ENCODE results near the gene PTMS. TPM values are rescaled to one million over a fixed set of nuclear protein-coding genes. Genes with fewer than 3 reads are reported as not detected.

PTMS gene
- total and polyA plus RNA-seq, 2 experiments from 2014 or later: 111 to 238 TPM

GRCh38 chr12:6782850-6783566, 16.8 kb downstream of the PTMS start:
- peaks cover 7% of the 10 kb centered on the region for H3K27me3 ChIP-seq (ENCODE audit: insufficient read depth)
- H3K9me2 ChIP-seq (ENCODE audit: insufficient read depth): no peaks in the 10 kb centered on the region
- no peak overlapping the region for H3K4me2 ChIP-seq
- H3K27ac ChIP-seq (ENCODE audit: low read depth): no peak overlapping the region
- Mint-ChIP-seq H3K27ac (no peak overlapping the region), H3K9me3 (no peaks in the 10 kb centered on the region), H3K4me3 (no peak overlapping the region), H3K36me3 (ENCODE audit: low read depth) (no peaks in the 10 kb centered on the region), H3K4me1 (peaks cover 27% of the 10 kb centered on the region), H3K27me3 (ENCODE audit: insufficient read depth, low read depth, poor library complexity) (peaks cover 19% of the 10 kb centered on the region)
- no peak overlapping the region for H3K4me3 ChIP-seq
- no peak for ATAC-seq
- H3K79me2 ChIP-seq (replicated peaks; ENCODE audit: insufficient read depth): no peaks in the 10 kb centered on the region
- no peak overlapping the region for H2AFZ ChIP-seq
- H3K4me1 ChIP-seq (ENCODE audit: insufficient read depth): peaks cover 15% of the 10 kb centered on the region
- no peaks in the 10 kb centered on the region for H4K20me1 ChIP-seq (replicated peaks; ENCODE audit: insufficient read depth)
- no peak for DNase-seq (ENCODE audit: low spot score)
- 0 out of 2 replicates have a peak, but pooled peaks cover 5% of the 10 kb centered on the region for H3F3A ChIP-seq (replicated peaks; ENCODE audit: low read depth)
- TF ChIP-seq ZNF114 (CRISPR knock-in tag; IDR thresholded peaks at IDR 0.05): no peak
- no peak for TF ChIP-seq ZNF331 (CRISPR knock-in tag; IDR thresholded peaks at IDR 0.05; ENCODE audit: low read depth)
- TF ChIP-seq NANOG (IDR thresholded peaks at IDR 0.05; ENCODE audit: borderline replicate concordance): no peak
- TF ChIP-seq JUNB (IDR thresholded peaks at IDR 0.05; ENCODE audit: unreplicated experiment): no peak
- TF ChIP-seq CTCF (conservative IDR thresholded peaks at IDR 0.05; ENCODE audit: low read depth in 2 of 2): no peak
- TF ChIP-seq REST (IDR thresholded peaks at IDR 0.05; ENCODE audit: unreplicated experiment): no peak
- no peak for TF ChIP-seq CREB1 (CRISPR knock-in tag; IDR thresholded peaks at IDR 0.05; ENCODE audit: low read depth)
- TF ChIP-seq EZH2phosphoT487 (IDR thresholded peaks at IDR 0.05; ENCODE audit: unreplicated experiment): no peak
- H3K36me3 ChIP-seq (ENCODE audit: insufficient read depth): no peaks in the 10 kb centered on the region

DNA sequence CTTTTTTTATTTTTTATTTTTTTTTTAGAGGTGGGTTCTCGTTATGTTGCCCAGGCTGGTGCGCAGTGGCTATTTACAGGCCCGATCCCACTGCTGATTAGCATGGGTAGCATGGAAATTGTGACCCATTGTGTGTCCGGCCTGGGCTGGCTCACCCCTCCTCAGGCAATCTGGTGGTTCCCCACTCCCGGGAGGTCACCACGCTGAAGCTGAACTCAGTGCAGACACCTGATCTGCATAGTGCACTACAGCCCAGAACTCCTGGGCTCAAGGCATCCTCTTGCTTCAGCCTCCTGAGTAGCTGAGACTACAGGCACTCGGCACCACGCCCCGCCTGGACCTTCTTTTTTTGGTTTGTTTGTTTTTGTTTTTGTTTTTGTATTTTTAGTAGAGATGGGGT, 17.7 kb downstream of the PTMS start:
- Histone ChIP-seq H3F3A (replicated peaks; ENCODE audit: low read depth) (no peaks in the 10 kb centered on the region), H3K9me2 (ENCODE audit: insufficient read depth) (no peaks in the 10 kb centered on the region), H3K27me3 (ENCODE audit: insufficient read depth) (no peaks in the 10 kb centered on the region), H3K4me1 (ENCODE audit: insufficient read depth) (peaks cover 15% of the 10 kb centered on the region), H3K36me3 (ENCODE audit: insufficient read depth) (no peaks in the 10 kb centered on the region), H2AFZ (0 out of 2 replicates have a peak overlapping the region, but pooled peaks have one; percentile 47), H3K27ac (ENCODE audit: low read depth) (no peak overlapping the region), H4K20me1 (replicated peaks; ENCODE audit: insufficient read depth) (no peaks in the 10 kb centered on the region), H3K4me3 (no peak overlapping the region), H3K79me2 (replicated peaks; ENCODE audit: insufficient read depth) (no peaks in the 10 kb centered on the region), H3K4me2 (no peak overlapping the region)
- peaks cover 11% of the 10 kb centered on the region for H3K27me3 Mint-ChIP-seq (ENCODE audit: insufficient read depth, low read depth, poor library complexity)
- ATAC-seq (no peak), DNase-seq (ENCODE audit: low spot score) (no peak)
- H3K4me3 Mint-ChIP-seq: no peak overlapping the region
- peaks cover 20% of the 10 kb centered on the region for H3K4me1 Mint-ChIP-seq
- no peaks in the 10 kb centered on the region for H3K9me3 Mint-ChIP-seq
- no peak overlapping the region for H3K27ac Mint-ChIP-seq
- H3K36me3 Mint-ChIP-seq (ENCODE audit: low read depth): no peaks in the 10 kb centered on the region
- no peak for TF ChIP-seq CREB1 (CRISPR knock-in tag; IDR thresholded peaks at IDR 0.05; ENCODE audit: low read depth)
- TF ChIP-seq ZNF331 (CRISPR knock-in tag; IDR thresholded peaks at IDR 0.05; ENCODE audit: low read depth): no peak
- TF ChIP-seq CTCF (conservative IDR thresholded peaks at IDR 0.05; ENCODE audit: low read depth in 2 of 2): no peak
- no peak for TF ChIP-seq NANOG (IDR thresholded peaks at IDR 0.05; ENCODE audit: borderline replicate concordance)
- TF ChIP-seq ETS1 (IDR thresholded peaks at IDR 0.05): no peak
- no peak for TF ChIP-seq JUNB (IDR thresholded peaks at IDR 0.05; ENCODE audit: unreplicated experiment)

All from GM23338 (cell line).